ENCODE results near the gene TMEM225. TPM values are rescaled to one million over a fixed set of nuclear protein-coding genes. Genes with fewer than 3 reads are reported as not detected.

TMEM225 gene
- total RNA-seq, 3 donors from 2014 or later: not detected

GRCh38 chr11:123839131-123839530, 46.3 kb downstream of the TMEM225 start:
- ATAC-seq (no peak), DNase-seq (no peak)
- TF ChIP-seq, protein P1, sequence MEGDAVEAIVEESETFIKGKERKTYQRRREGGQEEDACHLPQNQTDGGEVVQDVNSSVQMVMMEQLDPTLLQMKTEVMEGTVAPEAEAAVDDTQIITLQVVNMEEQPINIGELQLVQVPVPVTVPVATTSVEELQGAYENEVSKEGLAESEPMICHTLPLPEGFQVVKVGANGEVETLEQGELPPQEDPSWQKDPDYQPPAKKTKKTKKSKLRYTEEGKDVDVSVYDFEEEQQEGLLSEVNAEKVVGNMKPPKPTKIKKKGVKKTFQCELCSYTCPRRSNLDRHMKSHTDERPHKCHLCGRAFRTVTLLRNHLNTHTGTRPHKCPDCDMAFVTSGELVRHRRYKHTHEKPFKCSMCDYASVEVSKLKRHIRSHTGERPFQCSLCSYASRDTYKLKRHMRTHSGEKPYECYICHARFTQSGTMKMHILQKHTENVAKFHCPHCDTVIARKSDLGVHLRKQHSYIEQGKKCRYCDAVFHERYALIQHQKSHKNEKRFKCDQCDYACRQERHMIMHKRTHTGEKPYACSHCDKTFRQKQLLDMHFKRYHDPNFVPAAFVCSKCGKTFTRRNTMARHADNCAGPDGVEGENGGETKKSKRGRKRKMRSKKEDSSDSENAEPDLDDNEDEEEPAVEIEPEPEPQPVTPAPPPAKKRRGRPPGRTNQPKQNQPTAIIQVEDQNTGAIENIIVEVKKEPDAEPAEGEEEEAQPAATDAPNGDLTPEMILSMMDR (IDR thresholded peaks at IDR 0.05): no peak
- no peaks in the 10 kb centered on the region for H3K4me1 ChIP-seq (ENCODE audit: low read depth)
- H3K36me3 ChIP-seq (ENCODE audit: low read depth): no peaks in the 10 kb centered on the region
- intact Hi-C loops (cut with DNase I, micrococcal nuclease): no loop called here
- H3K4me3 ChIP-seq: no peak overlapping the region
- H3K9me3 ChIP-seq: no peaks in the 10 kb centered on the region

DNA sequence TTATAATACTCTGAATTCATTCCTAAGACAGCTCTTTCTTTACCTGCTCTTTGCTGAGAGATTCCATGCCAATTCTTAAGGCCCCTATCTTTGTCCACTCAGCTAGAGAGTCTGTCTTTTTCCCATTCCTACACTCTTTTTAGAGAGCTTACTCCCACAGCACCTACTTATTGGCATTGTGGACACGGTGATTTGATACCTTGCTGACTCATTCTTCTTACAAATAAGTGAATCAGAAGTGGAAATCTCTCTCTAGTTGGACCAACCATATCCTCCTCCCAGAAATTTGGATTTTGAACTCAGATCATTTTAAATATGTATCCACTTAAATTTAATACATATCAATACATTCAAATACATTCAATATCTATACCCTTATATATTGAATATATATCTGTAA, 46.8 kb downstream of the TMEM225 start:
- Histone ChIP-seq H3K36me3 (ENCODE audit: low read depth) (no peaks in the 10 kb centered on the region), H3K4me3 (no peak overlapping the region), H3K4me1 (ENCODE audit: low read depth) (no peaks in the 10 kb centered on the region), H3K9me3 (no peaks in the 10 kb centered on the region)
- intact Hi-C loops (cut with DNase I, micrococcal nuclease): no loop called here
- ATAC-seq (no peak), DNase-seq (no peak)
- TF ChIP-seq, protein P1 (IDR thresholded peaks at IDR 0.05): no peak

GRCh38 chr11:123838199-123838598, 47.3 kb downstream of the TMEM225 start:
- no peaks in the 10 kb centered on the region for H3K36me3 ChIP-seq (ENCODE audit: low read depth)
- TF ChIP-seq, protein P1 (IDR thresholded peaks at IDR 0.05): no peak
- DNase-seq: no peak

DNA sequence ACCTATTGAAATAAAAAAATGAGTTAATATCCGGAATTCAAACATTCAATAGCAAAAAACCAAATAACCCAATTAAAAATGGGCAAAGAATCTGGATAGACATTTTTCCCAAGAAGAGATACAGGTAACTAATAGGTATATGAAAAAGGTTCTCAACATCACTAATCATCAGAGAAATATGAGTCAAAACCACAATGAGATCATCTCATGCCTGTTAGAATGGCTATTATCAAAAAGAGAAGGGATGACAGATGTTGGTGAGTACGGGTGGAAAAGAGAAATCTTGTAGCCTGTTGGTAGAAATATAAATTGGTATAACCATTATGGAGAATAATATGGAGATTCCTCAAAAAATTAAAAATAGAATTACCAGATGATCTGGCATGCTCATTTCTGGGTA, 52.4 kb downstream of the TMEM225 start:
- no peaks in the 10 kb centered on the region for H3K4me1 ChIP-seq (ENCODE audit: low read depth)
- ATAC-seq: no peak
- intact Hi-C loops (cut with DNase I, micrococcal nuclease): no loop called here
- TF ChIP-seq, protein P1 (IDR thresholded peaks at IDR 0.05): no peak
- no peak for DNase-seq
- H3K9me3 ChIP-seq: no peaks in the 10 kb centered on the region
- no peaks in the 10 kb centered on the region for H3K36me3 ChIP-seq (ENCODE audit: low read depth)
- no peak overlapping the region for H3K4me3 ChIP-seq

More at GRCh38 chr11:123838199-123838598, 47.3 kb downstream of the TMEM225 start:
- no peaks in the 10 kb centered on the region for H3K4me1 ChIP-seq (ENCODE audit: low read depth)
- intact Hi-C loops (cut with DNase I, micrococcal nuclease): no loop called here
- no peak for ATAC-seq
- no peaks in the 10 kb centered on the region for H3K9me3 ChIP-seq
- H3K4me3 ChIP-seq: no peak overlapping the region

Other genes starting within 250 kb of the TMEM225 start
- 1 to 10 TPM in 2 of 3 donors, under 1 TPM in 1; 0.29 to 2.6 (median 2.0) TPM for gene SCN3B, start 231.0 kb downstream of the TMEM225 start, total RNA-seq
- gene ZNF202, start 144.0 kb downstream of the TMEM225 start, total RNA-seq: 10 to 100 TPM; 10.6 to 11.9 (median 11.1) TPM
- gene OR6X1, start 131.2 kb downstream of the TMEM225 start, total RNA-seq: not detected
- not detected for gene OR6M1, start 79.3 kb downstream of the TMEM225 start, total RNA-seq
- gene OR8D4, start 16.5 kb upstream of the TMEM225 start, total RNA-seq: 1 to 10 TPM in 1 of 3 donors, under 1 TPM in 1, not detected in 1; 0.87 to 1.3 TPM
- 1 to 10 TPM in 2 of 3 donors, not detected in 1; 2.1 to 2.2 TPM for gene OR4D5, start 53.9 kb upstream of the TMEM225 start, total RNA-seq
- gene OR6T1, start 58.2 kb upstream of the TMEM225 start, total RNA-seq: not detected
- not detected for gene OR10S1, start 92.1 kb upstream of the TMEM225 start, total RNA-seq
- gene OR10G6, start 109.5 kb upstream of the TMEM225 start, total RNA-seq: not detected
- under 1 TPM in 2 of 3 donors, not detected in 1; 0.41 to 0.55 TPM for gene OR10G4, start 127.3 kb upstream of the TMEM225 start, total RNA-seq
- gene OR10G9, start 137.3 kb upstream of the TMEM225 start, total RNA-seq: under 1 TPM in 2 of 3 donors, not detected in 1; 0.46 to 0.49 TPM
- under 1 TPM in 1 of 3 donors, not detected in 2; 0.46 TPM for gene OR10G8, start 141.1 kb upstream of the TMEM225 start, total RNA-seq
- not detected for gene OR10G7, start 155.7 kb upstream of the TMEM225 start, total RNA-seq
- 10 to 100 TPM; 41.2 to 97.3 (median 55.8) TPM for gene VWA5A, start 229.8 kb upstream of the TMEM225 start, total RNA-seq